Globus pallidus (tissue), 1 donor: ENCODE data around the gene MICOS13.

Experiments
- DNase-seq: peaks from one replicate; pipeline ENCODE4 v3.0.0-alpha.2; 2015; ENCODE audit warnings: low spot score

The MICOS13 gene

GRCh38 chr19:5687360-5688198, 7.3 kb upstream of the MICOS13 start:
- no peak for DNase-seq

DNA sequence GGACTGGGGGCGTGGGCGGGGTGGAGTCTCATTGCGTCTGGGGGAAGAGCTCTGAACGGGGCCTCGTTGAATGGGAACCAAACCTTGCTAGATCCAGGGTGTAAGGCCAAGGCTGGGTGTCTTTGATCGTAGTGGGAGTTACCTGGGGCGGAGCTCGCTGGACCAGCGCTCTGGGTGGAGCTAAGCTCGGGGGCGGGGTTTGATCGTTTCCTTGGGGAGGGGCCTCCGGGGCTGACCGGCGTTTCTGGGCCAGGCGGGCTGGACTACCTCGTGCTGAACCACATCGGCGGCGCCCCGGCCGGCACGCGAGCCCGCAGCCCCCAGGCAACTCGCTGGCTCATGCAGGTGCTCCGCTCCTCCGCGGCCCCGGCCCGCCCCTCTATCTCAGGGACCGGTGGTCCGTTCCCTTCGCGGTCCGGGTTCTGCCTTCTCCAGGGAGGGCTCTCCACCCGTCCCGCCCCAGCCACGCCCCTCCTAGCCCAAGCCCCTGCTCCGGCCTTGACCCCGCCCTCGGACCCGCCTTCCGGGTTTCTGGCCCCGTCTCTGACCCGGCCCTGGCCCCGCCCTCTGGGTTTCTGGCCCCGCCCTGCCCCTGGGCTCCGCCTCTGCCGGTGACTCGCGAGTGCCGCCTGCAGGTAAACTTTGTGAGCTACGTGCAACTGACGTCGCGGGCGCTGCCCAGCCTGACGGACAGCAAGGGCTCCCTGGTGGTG, 6.5 kb upstream of the MICOS13 start:
- peak; percentile 87 for DNase-seq

- no peak for DNase-seq
Measured at GRCh38 chr19:5686326-5686646, 6.0 kb upstream of the MICOS13 start.

DNA sequence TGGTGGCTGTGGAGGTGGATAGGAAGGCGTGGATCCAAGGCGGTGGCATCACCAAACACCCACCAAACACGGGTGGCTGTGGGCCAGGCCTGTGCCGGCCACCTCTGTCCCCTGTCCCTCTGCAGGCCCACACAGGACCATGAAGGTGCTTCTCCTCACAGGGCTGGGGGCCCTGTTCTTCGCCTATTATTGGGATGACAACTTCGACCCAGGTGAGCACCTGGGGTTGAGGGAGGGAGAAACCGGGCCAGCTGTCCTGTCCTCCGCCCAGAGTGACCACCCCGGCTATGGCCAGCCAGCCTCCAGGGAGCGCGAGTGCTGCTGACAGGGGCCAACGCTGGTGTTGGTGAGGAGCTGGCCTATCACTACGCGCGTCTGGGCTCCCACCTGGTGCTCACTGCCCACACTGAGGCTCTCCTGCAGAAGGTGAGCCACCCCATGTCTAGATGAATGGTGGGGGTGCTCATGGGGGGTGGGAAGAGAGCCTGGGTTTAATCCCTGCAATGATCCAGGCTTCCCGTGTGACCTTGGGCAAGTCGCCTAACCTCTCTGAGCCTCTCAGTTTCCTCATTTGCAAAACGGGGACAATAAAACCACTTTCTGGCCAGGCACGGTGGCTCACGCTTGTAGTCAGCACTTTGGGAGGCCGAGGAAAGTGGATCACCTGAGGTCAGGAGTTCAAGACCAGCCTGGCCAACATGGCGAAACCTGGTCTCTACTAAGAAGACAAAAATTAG, 4.5 kb upstream of the MICOS13 start:
- no peak for DNase-seq

DNA sequence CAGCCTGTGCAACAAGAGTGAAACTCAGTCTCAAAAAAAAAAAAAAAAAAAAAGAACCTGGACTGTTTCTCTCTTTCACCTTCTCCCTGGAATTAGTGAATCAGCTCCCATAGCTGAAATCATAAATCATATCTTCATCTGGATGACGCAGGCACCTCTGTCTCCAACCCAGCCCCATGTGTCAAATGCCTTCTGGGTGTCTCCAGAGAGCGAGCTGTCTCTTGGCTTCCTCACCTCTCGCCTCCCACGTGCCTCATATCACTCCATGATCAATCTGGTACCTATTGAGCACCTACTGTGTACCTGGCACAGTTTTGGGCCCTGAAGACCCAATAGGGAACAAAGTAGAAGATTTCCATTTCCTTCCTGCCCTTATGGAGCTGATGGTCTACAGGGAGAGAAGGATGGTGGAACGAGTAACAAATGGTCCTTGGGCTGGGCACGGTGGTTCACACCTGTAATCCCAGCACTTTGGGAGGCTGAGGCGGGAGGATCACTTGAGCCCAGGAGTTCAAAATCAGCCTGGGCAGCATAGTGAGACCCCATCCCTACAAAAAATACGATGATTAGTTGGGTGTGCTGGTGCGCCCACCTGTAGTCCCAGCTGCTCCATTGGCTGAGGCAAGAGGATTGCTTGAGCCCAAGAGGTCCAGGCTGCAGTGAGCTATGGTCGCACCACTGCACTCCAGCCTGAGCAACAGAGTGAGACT, 3.0 kb upstream of the MICOS13 start:
- no peak for DNase-seq

DNA sequence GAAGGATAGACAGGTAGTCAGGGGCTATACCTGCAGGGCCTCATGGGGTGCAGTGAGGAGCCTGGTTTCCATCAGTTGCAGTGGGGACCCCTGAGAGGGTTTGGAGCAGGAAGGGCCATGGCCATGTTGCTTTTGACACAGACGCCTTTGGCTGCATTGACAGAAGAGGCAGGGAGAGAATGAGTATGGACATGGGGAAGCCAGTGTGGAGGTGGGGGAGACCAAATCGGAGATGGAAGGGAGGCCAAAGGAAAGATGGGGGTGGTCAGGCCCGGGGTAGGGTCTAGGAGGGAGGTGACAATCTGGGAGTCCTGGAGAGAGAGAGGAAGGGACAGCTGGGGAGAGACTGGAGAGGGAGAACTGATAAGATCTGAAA, 1.8 kb upstream of the MICOS13 start:
- DNase-seq, result no peak

DNA sequence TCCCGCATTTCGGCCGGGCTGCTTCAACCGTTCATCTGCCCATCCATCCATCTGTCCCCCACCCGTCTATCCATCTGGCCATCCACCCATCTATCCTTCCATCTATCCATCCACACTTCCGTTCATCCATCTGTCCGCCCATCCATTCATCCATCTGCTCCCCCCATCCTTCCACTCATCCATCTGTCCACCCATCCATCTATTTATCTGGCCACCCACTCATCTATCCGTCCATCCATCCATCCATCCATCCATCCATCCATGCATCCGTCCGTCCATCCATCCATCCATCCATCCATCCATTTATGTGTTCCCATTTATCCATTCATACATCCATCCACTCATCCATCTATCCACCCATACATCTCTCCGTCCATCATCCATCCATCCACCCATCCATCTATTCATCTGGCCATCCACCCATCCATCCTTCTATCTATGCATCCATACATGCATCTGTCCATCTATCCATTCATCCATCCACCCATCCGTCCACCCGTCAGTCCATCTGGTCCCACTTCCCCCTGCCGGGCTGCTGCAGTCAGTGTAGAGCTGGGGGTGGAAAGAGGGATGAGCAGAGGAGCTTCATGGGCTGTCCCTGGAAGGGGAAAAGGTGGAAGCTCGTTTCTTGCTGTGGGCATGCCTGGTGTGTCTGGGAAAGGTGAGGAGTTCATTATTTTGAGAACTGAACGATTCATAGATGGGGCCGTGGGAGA, 1.2 kb upstream of the MICOS13 start:
- no peak for DNase-seq

GRCh38 chr19:5680084-5680436, 256 bp downstream of the MICOS13 start:
- DNase-seq, result no peak

DNA sequence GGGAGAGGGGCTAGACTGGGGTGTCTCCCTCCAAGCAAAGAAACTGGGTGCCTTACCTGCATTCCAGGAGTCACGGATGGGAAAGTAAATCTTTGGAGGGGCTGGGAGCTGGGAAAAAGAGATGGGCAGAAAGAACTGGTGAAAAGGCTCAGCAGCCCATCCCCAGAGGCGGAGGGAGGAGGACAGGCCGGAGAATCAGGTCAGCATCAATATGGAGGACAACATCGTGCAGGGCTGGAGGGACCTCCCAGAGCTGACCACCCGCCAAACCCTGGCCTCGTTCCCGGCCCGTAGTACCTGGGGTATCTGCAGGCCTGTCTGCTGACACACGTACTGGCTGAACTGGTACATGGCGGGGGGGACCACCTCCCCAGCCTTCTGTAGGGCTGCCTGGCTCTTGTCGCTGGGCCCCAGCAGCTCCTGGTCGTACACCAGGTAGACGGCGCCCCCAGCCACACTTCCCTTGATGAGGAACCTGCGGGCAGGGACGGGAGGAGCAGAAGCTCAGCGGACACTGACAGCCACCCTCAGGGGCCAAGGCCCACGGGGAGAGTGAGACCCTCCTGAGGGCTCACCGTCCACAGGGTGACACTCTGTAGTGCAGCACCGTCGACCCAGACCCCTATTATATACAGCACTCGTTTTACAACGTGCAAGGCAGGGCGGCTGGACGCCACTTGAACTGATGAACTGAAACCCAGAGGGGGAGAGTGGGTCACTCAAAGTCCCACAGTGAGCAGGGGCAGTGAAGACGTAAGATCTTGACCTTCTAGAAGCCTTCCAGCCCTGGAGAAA, 830 bp downstream of the MICOS13 start:
- no peak for DNase-seq

DNA sequence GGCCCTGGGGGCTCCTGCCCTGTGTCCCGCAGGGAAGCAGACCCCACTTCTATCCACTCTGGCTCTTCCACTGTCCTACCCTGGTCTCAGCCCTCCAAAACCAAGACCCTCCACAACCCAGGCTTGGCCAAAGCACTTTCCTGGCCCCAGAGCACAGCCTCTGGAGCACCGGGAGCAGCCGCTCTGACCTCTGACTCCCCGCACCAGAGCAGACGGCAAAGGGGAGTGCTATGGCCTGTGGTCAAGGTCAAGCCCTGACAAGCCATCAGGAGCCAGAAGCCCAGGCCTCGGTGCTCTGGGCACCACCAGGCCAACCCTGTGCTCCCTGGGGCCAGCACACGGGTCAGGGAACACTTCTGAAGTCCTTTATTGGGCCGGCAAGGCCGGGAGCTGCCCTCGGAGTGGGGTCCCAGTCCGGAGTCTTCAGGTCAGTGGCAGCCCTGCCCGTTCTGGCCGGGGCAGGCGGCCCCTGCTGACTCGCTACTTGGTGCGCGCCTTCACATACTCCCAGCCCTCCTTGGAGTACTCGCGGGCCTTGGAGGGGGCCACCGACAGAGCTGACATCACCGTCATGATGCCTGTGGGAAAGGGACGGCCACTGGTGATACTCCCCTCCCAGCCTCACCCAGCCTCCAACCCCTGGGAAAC, 2.1 kb downstream of the MICOS13 start:
- no peak for DNase-seq

DNA sequence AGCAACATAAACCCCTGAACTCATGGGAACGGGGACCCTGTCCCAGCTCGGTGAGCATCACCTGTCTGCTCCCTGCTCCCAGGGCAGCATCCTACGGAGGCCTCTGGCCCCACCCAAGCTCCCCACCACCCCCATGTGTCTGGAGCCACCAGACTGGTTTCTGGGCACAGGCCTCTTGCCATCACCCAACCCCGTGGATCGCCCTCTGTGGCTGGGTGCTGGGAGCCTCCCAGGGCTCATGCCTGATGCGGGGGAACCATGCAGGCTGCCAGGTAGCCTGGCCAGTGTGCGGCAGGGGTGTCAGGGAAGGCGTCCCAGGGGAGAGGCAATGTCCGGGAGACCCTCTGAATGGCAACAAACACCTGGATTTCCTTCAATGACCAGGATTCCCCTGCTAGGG, 2.7 kb downstream of the MICOS13 start:
- DNase-seq, result no peak

DNA sequence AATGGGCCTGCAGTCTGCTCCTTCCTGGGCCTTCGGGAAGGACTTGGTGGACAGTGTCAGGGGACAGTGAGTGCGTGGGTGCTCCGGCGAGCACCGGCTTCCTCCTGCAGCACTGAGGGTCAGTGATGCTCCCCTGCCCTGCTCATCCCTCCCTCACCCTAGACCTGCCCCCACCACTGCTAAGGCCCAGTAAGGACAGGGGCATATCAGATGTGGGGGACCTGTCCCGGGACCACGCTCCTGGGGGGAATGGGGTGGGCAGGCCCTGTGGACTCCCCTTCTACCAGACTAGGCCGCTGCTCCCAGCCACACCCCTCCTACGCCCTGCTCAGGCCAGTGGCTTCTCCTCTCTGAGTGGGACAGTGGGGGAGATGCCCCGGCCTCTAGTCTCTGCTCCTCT, 3.2 kb downstream of the MICOS13 start:
- DNase-seq, result no peak

GRCh38 chr19:5676772-5677105, 3.6 kb downstream of the MICOS13 start:
- no peak for DNase-seq

DNA sequence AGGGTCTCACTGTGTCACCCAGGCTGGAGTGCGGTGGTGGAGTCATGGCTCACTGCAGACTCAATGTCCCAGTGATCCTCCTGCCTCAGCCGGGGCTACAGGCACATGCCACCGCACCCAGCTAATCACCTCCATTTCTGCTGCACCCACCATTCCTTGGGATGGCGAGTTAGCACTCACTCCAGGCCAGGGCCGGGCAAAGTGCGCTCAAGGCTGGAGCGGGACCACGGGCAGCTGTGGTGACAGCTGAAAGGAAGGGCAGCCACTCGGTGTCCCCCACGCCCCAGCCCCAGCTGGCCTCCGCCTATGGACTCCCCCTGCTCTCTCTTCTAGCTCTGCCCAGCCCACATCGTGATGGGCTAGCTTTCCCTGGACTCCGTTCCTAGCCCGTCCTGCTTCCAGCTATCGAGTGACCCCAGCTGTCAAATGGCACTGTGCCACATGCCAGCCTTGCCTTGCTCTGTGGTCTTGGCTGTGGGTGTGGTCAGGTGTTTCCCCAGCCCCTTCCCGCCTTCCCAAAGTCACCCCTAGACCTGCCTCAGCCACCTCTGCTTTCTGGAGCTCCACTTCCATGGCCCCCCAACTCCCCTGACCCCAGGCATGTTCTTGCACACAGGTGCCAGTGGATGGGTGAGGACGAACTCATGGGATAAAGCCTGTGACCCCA, 4.1 kb downstream of the MICOS13 start:
- no peak for DNase-seq

- DNase-seq, result no peak
Measured at GRCh38 chr19:5674714-5675113, 5.6 kb downstream of the MICOS13 start.

- no peak for DNase-seq
Measured at GRCh38 chr19:5673752-5674151, 6.6 kb downstream of the MICOS13 start.

DNA sequence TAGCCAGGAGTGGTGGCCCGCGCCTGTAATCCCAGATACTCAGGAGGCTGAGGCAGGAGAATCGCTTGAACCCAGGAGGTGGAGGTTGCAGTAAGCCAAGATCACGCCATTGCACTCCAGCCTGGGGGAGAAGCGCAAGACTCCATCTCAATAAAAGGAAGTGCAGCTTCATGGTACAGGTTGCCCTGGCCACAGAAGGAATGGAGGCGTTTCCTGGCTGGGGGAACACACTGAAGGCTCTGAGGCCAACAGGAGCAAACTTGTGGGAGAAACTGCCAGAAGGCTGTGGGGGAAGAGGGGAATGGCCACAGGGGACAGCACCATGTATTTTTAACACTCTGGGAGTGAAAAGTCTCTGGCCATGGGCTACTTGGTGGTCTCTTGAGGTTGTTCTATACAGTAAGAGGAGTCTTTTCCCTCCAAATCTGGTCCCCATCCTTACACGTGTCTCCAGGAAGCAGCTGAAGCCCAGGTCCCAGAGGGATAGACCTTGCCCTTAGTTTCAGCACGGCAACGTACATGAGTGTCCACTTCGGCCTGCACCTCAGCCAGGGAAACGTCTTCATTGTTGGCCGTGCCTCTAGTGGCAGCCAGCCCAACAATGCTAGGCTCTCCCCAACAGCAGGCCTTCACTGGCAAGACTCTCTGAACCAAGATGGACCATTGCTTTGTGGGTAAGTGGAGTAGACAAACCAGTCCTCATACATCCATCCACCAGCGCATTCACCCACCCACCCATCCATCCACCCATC, 7.4 kb downstream of the MICOS13 start:
- no peak for DNase-seq

DNA sequence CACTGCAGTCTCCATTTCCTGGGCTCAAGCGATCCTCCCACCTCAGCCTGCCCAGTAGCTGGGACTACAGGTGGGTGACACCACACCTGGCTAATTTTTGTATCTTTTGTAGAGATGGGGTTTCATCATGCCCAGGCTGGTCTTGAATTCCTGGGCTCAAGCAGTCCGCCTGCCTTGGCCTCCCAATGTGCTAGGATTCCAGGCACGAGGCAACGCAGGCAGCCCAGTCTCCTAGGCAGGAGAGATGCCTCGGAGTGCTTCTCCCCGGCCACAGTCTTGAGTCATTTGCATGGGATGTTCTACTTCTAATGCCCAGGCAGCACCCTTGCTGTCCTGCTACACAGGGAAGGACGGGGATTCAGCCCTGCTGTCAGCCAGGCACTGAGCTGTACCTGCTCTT, 8.7 kb downstream of the MICOS13 start:
- no peak for DNase-seq

DNA sequence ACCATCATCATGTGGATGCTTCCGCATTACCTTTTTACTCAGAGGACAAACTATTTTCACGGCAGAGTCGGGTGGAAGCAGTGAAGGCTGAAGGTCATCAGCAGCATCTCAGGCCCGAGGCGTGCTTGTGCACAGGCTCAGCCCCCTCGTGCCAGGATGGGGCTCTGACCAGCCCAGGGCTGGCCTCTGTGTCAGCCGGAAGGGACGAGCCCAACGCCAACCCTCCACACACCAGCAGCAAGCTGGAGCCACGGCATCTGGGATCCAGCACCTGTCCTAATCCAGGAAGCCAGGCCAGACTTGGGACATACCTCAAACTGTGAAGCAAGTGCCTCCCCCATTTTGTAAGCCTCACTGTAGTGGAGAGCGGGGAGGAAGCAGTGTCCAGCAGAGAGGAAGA, 11.1 kb downstream of the MICOS13 start:
- no peak for DNase-seq
